ENCODE data around the gene CD58.

Gene CD58

GRCh38 chr1:116472431-116472961 is 98.3 kb downstream of the CD58 start:
- Mint-ChIP-seq H3K4me1 (no peaks in the 10 kb centered on the region), H3K27ac (no peak overlapping the region), H3K9me3 (no peaks in the 10 kb centered on the region), H3K27me3 (no peaks in the 10 kb centered on the region), H3K4me3 (no peak overlapping the region)
- DNase-seq, result no peak
- ATAC-seq, result no peak

GRCh38 chr1:116471241-116471640 is 99.6 kb downstream of the CD58 start:
- Mint-ChIP-seq H3K4me3 (no peak overlapping the region), H3K27ac (no peak overlapping the region), H3K9me3 (no peaks in the 10 kb centered on the region), H3K4me1 (no peaks in the 10 kb centered on the region), H3K27me3 (no peaks in the 10 kb centered on the region)
- no peak for DNase-seq
- ATAC-seq, result no peak

GRCh38 chr1:116470671-116471070 is 100.2 kb downstream of the CD58 start:
- H3K4me3 Mint-ChIP-seq, result no peak overlapping the region
- DNase-seq (no peak), ATAC-seq (no peak)
- H3K27ac Mint-ChIP-seq, result no peak overlapping the region
- no peaks in the 10 kb centered on the region for H3K9me3 Mint-ChIP-seq
- no peaks in the 10 kb centered on the region for H3K4me1 Mint-ChIP-seq
- H3K27me3 Mint-ChIP-seq, result peaks cover 4% of the 10 kb centered on the region

GRCh38 chr1:116466810-116467557 is 103.8 kb downstream of the CD58 start:
- Mint-ChIP-seq H3K4me3 (no peak overlapping the region), H3K27me3 (peaks cover 6% of the 10 kb centered on the region), H3K27ac (no peak overlapping the region), H3K9me3 (no peaks in the 10 kb centered on the region), H3K4me1 (no peaks in the 10 kb centered on the region)
- DNase-seq (no peak), ATAC-seq (no peak)

GRCh38 chr1:116465845-116466685 is 104.8 kb downstream of the CD58 start:
- Mint-ChIP-seq H3K4me3 (no peak overlapping the region), H3K27ac (no peak overlapping the region), H3K4me1 (no peaks in the 10 kb centered on the region), H3K9me3 (no peaks in the 10 kb centered on the region), H3K27me3 (peaks cover 6% of the 10 kb centered on the region)
- ATAC-seq (no peak), DNase-seq (no peak)

GRCh38 chr1:116465477-116465844 is 105.4 kb downstream of the CD58 start:
- H3K4me1 Mint-ChIP-seq, result no peaks in the 10 kb centered on the region
- no peak for DNase-seq
- no peak for ATAC-seq
- H3K9me3 Mint-ChIP-seq, result no peaks in the 10 kb centered on the region
- no peak overlapping the region for H3K27ac Mint-ChIP-seq
- H3K4me3 Mint-ChIP-seq, result no peak overlapping the region
- H3K27me3 Mint-ChIP-seq, result peaks cover 6% of the 10 kb centered on the region
